ENCODE results near the gene GABRB1.

GABRB1 gene

GRCh38 chr4:47469951-47470350 lies 438.6 kb downstream of the GABRB1 start:
- H3K4me3 ChIP-seq (ENCODE audit: low read depth, low read length): no peak overlapping the region
- no peak for TF ChIP-seq CTCF (IDR thresholded peaks at IDR 0.05; ENCODE audit: low read depth, low read length, missing control alignments)
- in situ Hi-C loops (cut with HindIII; ENCODE audit: low sequenced_read_pairs): no loop called here
- DNase-seq (ENCODE audit: low read depth): no peak

- in situ Hi-C loops (cut with HindIII; ENCODE audit: low sequenced_read_pairs): no loop called here
- no peak for TF ChIP-seq CTCF (IDR thresholded peaks at IDR 0.05; ENCODE audit: low read depth, low read length, missing control alignments)
- DNase-seq (ENCODE audit: low read depth): no peak
- H3K4me3 ChIP-seq (ENCODE audit: low read depth, low read length): no peak overlapping the region
Observed at GRCh38 chr4:47471064-47471463, 439.7 kb downstream of the GABRB1 start.

GRCh38 chr4:47471591-47471990 lies 440.2 kb downstream of the GABRB1 start:
- DNase-seq (ENCODE audit: low read depth): no peak
- no peak for TF ChIP-seq CTCF (IDR thresholded peaks at IDR 0.05; ENCODE audit: low read depth, low read length, missing control alignments)
- H3K4me3 ChIP-seq (ENCODE audit: low read depth, low read length): no peak overlapping the region
- in situ Hi-C loops (cut with HindIII; ENCODE audit: low sequenced_read_pairs): no loop called here

GRCh38 chr4:47473141-47473750 lies 441.9 kb downstream of the GABRB1 start:
- H3K4me3 ChIP-seq (ENCODE audit: low read depth, low read length): no peak overlapping the region
- in situ Hi-C loops (cut with HindIII; ENCODE audit: low sequenced_read_pairs): no loop called here
- DNase-seq (ENCODE audit: low read depth): no peak
- no peak for TF ChIP-seq CTCF (IDR thresholded peaks at IDR 0.05; ENCODE audit: low read depth, low read length, missing control alignments)

GRCh38 chr4:47474799-47475198 lies 443.4 kb downstream of the GABRB1 start:
- in situ Hi-C loops (cut with HindIII; ENCODE audit: low sequenced_read_pairs): loop anchor here (5.0 kb wide), 1 partner anchor 93 kb away; no protein-coding TSS in a partner anchor
- TF ChIP-seq CTCF (IDR thresholded peaks at IDR 0.05; ENCODE audit: low read depth, low read length, missing control alignments): no peak
- no peak for DNase-seq (ENCODE audit: low read depth)
- no peak overlapping the region for H3K4me3 ChIP-seq (ENCODE audit: low read depth, low read length)

- no peak overlapping the region for H3K4me3 ChIP-seq (ENCODE audit: low read depth, low read length)
- TF ChIP-seq CTCF (IDR thresholded peaks at IDR 0.05; ENCODE audit: low read depth, low read length, missing control alignments): no peak
- in situ Hi-C loops (cut with HindIII; ENCODE audit: low sequenced_read_pairs): loop anchor here (5.0 kb wide), 1 partner anchor 92 kb away; no protein-coding TSS in a partner anchor
- DNase-seq (ENCODE audit: low read depth): no peak
Observed at GRCh38 chr4:47475411-47475810, 444.0 kb downstream of the GABRB1 start.

Measured in astrocyte of the cerebellum (primary cell).